TTC549 (cell line): ENCODE data around the gene SNX15.

Source experiments
- FAIRE-seq: peaks from 2 replicates; lab custom pipeline; 2012; peaks lifted over from hg19 to GRCh38; lab: Jason Lieb, UNC

The SNX15 gene

DNA sequence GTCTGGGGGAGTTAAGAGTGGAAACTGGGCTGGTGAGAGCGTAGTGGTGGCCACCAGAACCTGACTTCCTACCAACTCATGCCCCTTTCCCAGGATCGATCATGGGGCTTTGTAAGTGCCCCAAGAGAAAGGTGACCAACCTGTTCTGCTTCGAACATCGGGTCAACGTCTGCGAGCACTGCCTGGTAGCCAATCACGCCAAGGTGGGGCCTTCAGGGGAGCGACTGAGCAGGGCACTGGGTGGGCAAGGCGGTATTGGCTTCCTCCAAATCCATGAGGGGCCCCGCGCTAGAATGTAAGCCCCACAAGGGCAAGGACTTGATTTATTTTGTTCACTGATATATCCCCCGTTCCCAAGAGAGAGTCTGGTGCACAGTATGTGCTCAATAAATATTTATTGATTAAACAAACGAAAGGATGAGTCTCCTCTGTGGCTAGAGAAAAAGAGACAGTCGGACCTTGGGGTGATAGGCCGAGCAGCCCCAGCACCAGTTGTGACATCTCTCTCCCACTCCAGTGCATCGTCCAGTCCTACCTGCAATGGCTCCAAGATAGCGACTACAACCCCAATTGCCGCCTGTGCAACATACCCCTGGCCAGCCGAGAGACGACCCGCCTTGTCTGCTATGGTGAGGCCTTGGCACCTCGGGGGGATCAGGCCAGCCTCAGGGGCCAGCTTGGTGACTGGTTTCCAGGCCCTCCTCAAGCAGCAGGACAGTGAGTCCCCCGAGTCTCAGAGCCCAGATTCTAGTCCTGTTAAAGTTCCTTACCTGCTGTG lies 57.5 kb downstream of the SNX15 start:
- no peak for FAIRE-seq

DNA sequence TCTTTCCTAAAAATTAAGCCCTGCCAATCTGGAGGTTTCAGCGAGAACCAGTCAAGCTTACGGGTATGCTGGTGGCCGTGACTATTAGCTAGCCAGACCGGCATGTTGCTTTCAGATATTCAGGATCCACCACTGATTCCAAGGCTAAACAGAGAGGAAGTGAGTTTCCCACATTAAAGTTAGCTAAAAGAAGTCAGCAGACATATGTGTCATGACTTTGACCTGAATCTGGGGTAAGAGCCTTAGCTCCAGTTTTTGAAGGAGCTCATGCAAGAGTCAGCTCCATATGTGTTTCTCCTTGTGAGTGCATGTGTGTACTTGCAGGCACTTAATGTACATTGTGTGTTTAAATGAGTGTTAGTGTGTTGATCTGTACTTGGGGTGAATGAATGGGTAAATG lies 58.2 kb downstream of the SNX15 start:
- FAIRE-seq: no peak

DNA sequence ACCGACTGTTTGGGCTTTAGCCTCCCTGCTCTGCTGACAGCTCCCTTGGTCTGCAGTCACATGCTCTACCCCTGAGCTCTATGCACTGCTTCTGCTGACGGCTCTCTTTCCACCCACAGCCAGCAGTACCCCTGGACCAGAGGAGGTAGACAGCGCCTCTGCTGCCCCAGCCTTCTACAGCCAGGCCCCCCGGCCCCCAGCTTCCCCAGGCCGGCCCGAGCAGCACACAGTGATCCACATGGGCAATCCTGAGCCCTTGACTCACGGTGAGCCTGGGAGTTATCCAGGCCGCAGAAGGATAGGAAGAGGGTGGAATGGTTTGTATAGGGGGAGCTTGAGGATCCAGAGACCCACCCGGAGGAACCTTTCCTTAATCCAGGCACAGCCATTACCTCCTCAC lies 59.6 kb downstream of the SNX15 start:
- no peak for FAIRE-seq

DNA sequence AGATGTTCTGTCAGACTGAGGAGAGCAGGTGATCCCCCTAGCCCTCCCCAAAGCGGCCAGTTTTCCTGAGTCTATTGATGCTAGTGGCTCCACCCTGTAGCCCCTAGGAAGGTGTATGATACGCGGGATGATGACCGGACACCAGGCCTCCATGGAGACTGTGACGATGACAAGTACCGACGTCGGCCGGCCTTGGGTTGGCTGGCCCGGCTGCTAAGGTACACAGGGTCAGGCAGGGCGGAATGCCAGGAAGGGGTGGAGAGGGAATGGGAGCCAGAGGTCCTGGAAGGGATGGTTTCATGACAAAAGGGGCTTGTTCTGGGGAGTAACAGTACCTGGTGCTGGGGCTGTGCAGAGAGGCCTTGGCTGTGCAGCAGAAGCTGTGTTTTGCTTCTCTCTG lies 60.0 kb downstream of the SNX15 start:
- no peak for FAIRE-seq

DNA sequence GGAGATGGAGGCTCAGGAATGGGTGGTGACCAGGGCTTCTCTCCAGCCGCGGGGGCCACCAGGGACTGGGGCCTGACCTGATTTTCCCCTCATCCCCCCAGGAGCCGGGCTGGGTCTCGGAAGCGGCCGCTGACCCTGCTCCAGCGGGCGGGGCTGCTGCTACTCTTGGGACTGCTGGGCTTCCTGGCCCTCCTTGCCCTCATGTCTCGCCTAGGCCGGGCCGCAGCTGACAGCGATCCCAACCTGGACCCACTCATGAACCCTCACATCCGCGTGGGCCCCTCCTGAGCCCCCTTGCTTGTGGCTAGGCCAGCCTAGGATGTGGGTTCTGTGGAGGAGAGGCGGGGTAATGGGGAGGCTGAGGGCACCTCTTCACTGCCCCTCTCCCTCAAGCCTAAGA lies 60.6 kb downstream of the SNX15 start:
- FAIRE-seq: no peak

DNA sequence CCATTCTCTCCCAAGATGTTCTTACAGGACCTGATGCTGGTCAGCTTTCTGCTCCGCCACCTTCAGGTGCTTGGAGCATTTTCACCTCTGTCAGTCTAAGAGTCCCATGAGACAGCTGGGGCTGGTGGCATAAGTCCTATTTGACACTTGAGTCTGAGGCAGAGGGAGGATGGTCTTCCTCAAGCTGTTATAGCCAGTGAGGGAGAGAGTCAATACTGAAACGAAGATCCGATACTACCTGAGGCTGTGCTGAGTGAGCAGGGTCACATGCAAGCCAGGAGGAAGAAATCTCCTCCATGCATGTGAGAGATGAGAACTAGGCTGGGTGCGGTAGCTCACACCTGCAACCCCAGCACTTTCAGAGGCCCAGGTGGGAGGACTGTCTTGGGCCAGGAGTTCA lies 62.4 kb downstream of the SNX15 start:
- no peak for FAIRE-seq
